Fibroblast of lung (primary cell): ENCODE results near the gene HKDC1.

Source experiments
- CTCF ChIP-seq, 2 donors: IDR thresholded peaks in 1 of 2; conservative IDR thresholded peaks in 1 of 2; 1 replicate in 1 of 2; 2 replicates in 1 of 2; pipeline ENCODE4 v1.5.1; 2011 to 2012; ENCODE audit warnings: low read length in 2 of 2, control low read depth in 1 of 2, inconsistent platforms in 1 of 2, low read depth in 1 of 2, mild to moderate bottlenecking in 1 of 2
- EZH2 ChIP-seq: IDR thresholded peaks from 2 replicates; pipeline ENCODE4 v1.5.1; 2012; ENCODE audit warnings: low read length, control low read depth, mild to moderate bottlenecking; ENCODE audit errors: missing control alignments

- no peak for TF ChIP-seq CTCF (conservative IDR thresholded peaks at IDR 0.05 in 1 of 2, IDR thresholded peaks at IDR 0.05 in 1 of 2; ENCODE audit: low read depth in 1 of 2, low read length in 2 of 2)
- TF ChIP-seq EZH2 = no peak
Measured at GRCh38 chr10:69176823-69177222, 43.3 kb upstream of the HKDC1 start.
